ENCODE measurements around the gene SLC17A4. TPM values are rescaled to one million over a fixed set of nuclear protein-coding genes. Genes with fewer than 3 reads are reported as not detected.
"Not testable (repeated sequence)": the region's sequence is repeated elsewhere in the genome, so short reads cannot be mapped to it uniquely, and the experiment has no call there.

Gene SLC17A4
- total RNA-seq, 2 donors from 2014 or later = not detected

GRCh38 chr6:25732468-25733198, 21.9 kb upstream of the SLC17A4 start:
- ATAC-seq (no peak), DNase-seq (no peak)
- Mint-ChIP-seq H3K4me1 (no peaks in the 10 kb centered on the region), H3K27me3 (peaks cover 60% of the 10 kb centered on the region), H3K4me3 (no peak overlapping the region), H3K27ac (no peak overlapping the region), H3K36me3 (ENCODE audit: low read depth) (peaks cover 7% of the 10 kb centered on the region)
- H3K9me3 ChIP-seq (ENCODE audit: control insufficient read depth, low read length, poor library complexity, severe bottlenecking) = no peaks in the 10 kb centered on the region

- Mint-ChIP-seq H3K4me3 (no peak overlapping the region), H3K27ac (no peak overlapping the region), H3K27me3 (peaks cover 51% of the 10 kb centered on the region), H3K4me1 (no peaks in the 10 kb centered on the region), H3K36me3 (ENCODE audit: low read depth) (peaks cover 5% of the 10 kb centered on the region)
- DNase-seq (no peak), ATAC-seq (no peak)
- no peaks in the 10 kb centered on the region for H3K9me3 ChIP-seq (ENCODE audit: control insufficient read depth, low read length, poor library complexity, severe bottlenecking)
Measured at GRCh38 chr6:25735261-25735660, 19.3 kb upstream of the SLC17A4 start.

GRCh38 chr6:25743868-25744267, 10.7 kb upstream of the SLC17A4 start:
- ATAC-seq (no peak), DNase-seq (no peak)
- Mint-ChIP-seq H3K36me3 (ENCODE audit: low read depth) (no peaks in the 10 kb centered on the region), H3K4me1 (peaks cover 3% of the 10 kb centered on the region), H3K27me3 (peaks cover 4% of the 10 kb centered on the region), H3K4me3 (no peak overlapping the region), H3K27ac (no peak overlapping the region)
- H3K9me3 ChIP-seq (ENCODE audit: control insufficient read depth, low read length, poor library complexity, severe bottlenecking) = no peaks in the 10 kb centered on the region

GRCh38 chr6:25745836-25746235, 8.7 kb upstream of the SLC17A4 start:
- H3K27me3 Mint-ChIP-seq = no peaks in the 10 kb centered on the region
- no peak for ATAC-seq
- no peak for DNase-seq
- H3K36me3 Mint-ChIP-seq (ENCODE audit: low read depth) = peaks cover 2% of the 10 kb centered on the region
- no peak overlapping the region for H3K4me3 Mint-ChIP-seq
- H3K9me3 ChIP-seq (ENCODE audit: control insufficient read depth, low read length, poor library complexity, severe bottlenecking) = no peaks in the 10 kb centered on the region
- no peak overlapping the region for H3K27ac Mint-ChIP-seq
- H3K4me1 Mint-ChIP-seq = peaks cover 3% of the 10 kb centered on the region

- peaks cover 3% of the 10 kb centered on the region for H3K4me1 Mint-ChIP-seq
- H3K27ac Mint-ChIP-seq = no peak overlapping the region
- H3K9me3 ChIP-seq (ENCODE audit: control insufficient read depth, low read length, poor library complexity, severe bottlenecking) = no peaks in the 10 kb centered on the region
- H3K36me3 Mint-ChIP-seq (ENCODE audit: low read depth) = peaks cover 2% of the 10 kb centered on the region
- ATAC-seq = no peak
- no peaks in the 10 kb centered on the region for H3K27me3 Mint-ChIP-seq
- no peak overlapping the region for H3K4me3 Mint-ChIP-seq
- no peak for DNase-seq
Measured at GRCh38 chr6:25746968-25747367, 7.6 kb upstream of the SLC17A4 start.

GRCh38 chr6:25747477-25747876, 7.1 kb upstream of the SLC17A4 start:
- H3K4me1 Mint-ChIP-seq = peaks cover 3% of the 10 kb centered on the region
- no peak for ATAC-seq
- peaks cover 2% of the 10 kb centered on the region for H3K36me3 Mint-ChIP-seq (ENCODE audit: low read depth)
- H3K27me3 Mint-ChIP-seq = no peaks in the 10 kb centered on the region
- no peak overlapping the region for H3K27ac Mint-ChIP-seq
- DNase-seq = no peak
- no peak overlapping the region for H3K4me3 Mint-ChIP-seq
- H3K9me3 ChIP-seq (ENCODE audit: control insufficient read depth, low read length, poor library complexity, severe bottlenecking) = no peaks in the 10 kb centered on the region

- H3K9me3 ChIP-seq (ENCODE audit: control insufficient read depth, low read length, poor library complexity, severe bottlenecking) = no peaks in the 10 kb centered on the region
- DNase-seq = no peak
- no peak overlapping the region for H3K27ac Mint-ChIP-seq
- peaks cover 2% of the 10 kb centered on the region for H3K36me3 Mint-ChIP-seq (ENCODE audit: low read depth)
- peaks cover 3% of the 10 kb centered on the region for H3K4me1 Mint-ChIP-seq
- no peak overlapping the region for H3K4me3 Mint-ChIP-seq
- no peaks in the 10 kb centered on the region for H3K27me3 Mint-ChIP-seq
- ATAC-seq = no peak
Measured at GRCh38 chr6:25748049-25748448, 6.5 kb upstream of the SLC17A4 start.

GRCh38 chr6:25748601-25749517, 5.7 kb upstream of the SLC17A4 start:
- H3K27ac Mint-ChIP-seq; ATAC-seq; H3K9me3 ChIP-seq (ENCODE audit: control insufficient read depth, low read length, poor library complexity, severe bottlenecking); H3K36me3 Mint-ChIP-seq (ENCODE audit: low read depth); DNase-seq; H3K4me1 Mint-ChIP-seq; H3K4me3 Mint-ChIP-seq; H3K27me3 Mint-ChIP-seq: not testable (repeated sequence)

GRCh38 chr6:25749837-25750236, 4.7 kb upstream of the SLC17A4 start:
- Mint-ChIP-seq H3K36me3 (ENCODE audit: low read depth) (peaks cover 2% of the 10 kb centered on the region), H3K4me3 (no peak overlapping the region), H3K27me3 (no peaks in the 10 kb centered on the region), H3K4me1 (peaks cover 3% of the 10 kb centered on the region), H3K27ac (no peak overlapping the region)
- no peaks in the 10 kb centered on the region for H3K9me3 ChIP-seq (ENCODE audit: control insufficient read depth, low read length, poor library complexity, severe bottlenecking)
- DNase-seq = no peak
- ATAC-seq = no peak

GRCh38 chr6:25750906-25751305, 3.6 kb upstream of the SLC17A4 start:
- no peak for DNase-seq
- Mint-ChIP-seq H3K27me3 (no peaks in the 10 kb centered on the region), H3K4me1 (peaks cover 5% of the 10 kb centered on the region), H3K36me3 (ENCODE audit: low read depth) (peaks cover 2% of the 10 kb centered on the region), H3K4me3 (no peak overlapping the region), H3K27ac (no peak overlapping the region)
- no peak for ATAC-seq
- no peaks in the 10 kb centered on the region for H3K9me3 ChIP-seq (ENCODE audit: control insufficient read depth, low read length, poor library complexity, severe bottlenecking)

GRCh38 chr6:25753079-25753478, 1.5 kb upstream of the SLC17A4 start:
- Mint-ChIP-seq H3K27me3 (peaks cover 12% of the 10 kb centered on the region), H3K4me1 (peaks cover 5% of the 10 kb centered on the region), H3K27ac (no peak overlapping the region), H3K36me3 (ENCODE audit: low read depth) (peaks cover 2% of the 10 kb centered on the region), H3K4me3 (no peak overlapping the region)
- no peak for DNase-seq
- no peak for ATAC-seq
- H3K9me3 ChIP-seq (ENCODE audit: control insufficient read depth, low read length, poor library complexity, severe bottlenecking) = no peaks in the 10 kb centered on the region

- no peak overlapping the region for H3K4me3 Mint-ChIP-seq
- no peak overlapping the region for H3K27ac Mint-ChIP-seq
- H3K4me1 Mint-ChIP-seq = peaks cover 2% of the 10 kb centered on the region
- DNase-seq (no peak), ATAC-seq (no peak)
- no peaks in the 10 kb centered on the region for H3K9me3 ChIP-seq (ENCODE audit: control insufficient read depth, low read length, poor library complexity, severe bottlenecking)
- peaks cover under 1% of the 10 kb centered on the region for H3K36me3 Mint-ChIP-seq (ENCODE audit: low read depth)
- peaks cover 20% of the 10 kb centered on the region for H3K27me3 Mint-ChIP-seq
Measured at GRCh38 chr6:25755483-25755882, 941 bp downstream of the SLC17A4 start.

- Mint-ChIP-seq H3K27me3 (peaks cover 30% of the 10 kb centered on the region), H3K27ac (no peak overlapping the region), H3K4me3 (no peak overlapping the region), H3K36me3 (ENCODE audit: low read depth) (no peaks in the 10 kb centered on the region), H3K4me1 (peaks cover 2% of the 10 kb centered on the region)
- no peak for DNase-seq
- no peaks in the 10 kb centered on the region for H3K9me3 ChIP-seq (ENCODE audit: control insufficient read depth, low read length, poor library complexity, severe bottlenecking)
- no peak for ATAC-seq
Measured at GRCh38 chr6:25756382-25757363, 2.1 kb downstream of the SLC17A4 start.
